Stomach (tissue), 4 donors: Measurements from ENCODE around the gene ISCA1.

Source experiments
- POLR2AphosphoS5 ChIP-seq, 3 donors: sonication (generic); formaldehyde crosslinking; IDR thresholded peaks; one replicate each; pipeline ENCODE4 v1.6.1; 2016; ENCODE audit warnings: antibody characterized with exemption in 3 of 3
- TF ChIP-seq, protein P1 (sequence below), 7 experiments: fragments of 450-650 bp in 4 of 7; fragments of 200-600 bp in 3 of 7; sonication (generic) in 3 of 7; IDR thresholded peaks; one replicate each; pipeline ENCODE4 v1.5.1; 2016 to 2019; ENCODE audit warnings: antibody characterized with exemption in 7 of 7, control low read depth in 2 of 7, mild to moderate bottlenecking in 1 of 7

DNA sequence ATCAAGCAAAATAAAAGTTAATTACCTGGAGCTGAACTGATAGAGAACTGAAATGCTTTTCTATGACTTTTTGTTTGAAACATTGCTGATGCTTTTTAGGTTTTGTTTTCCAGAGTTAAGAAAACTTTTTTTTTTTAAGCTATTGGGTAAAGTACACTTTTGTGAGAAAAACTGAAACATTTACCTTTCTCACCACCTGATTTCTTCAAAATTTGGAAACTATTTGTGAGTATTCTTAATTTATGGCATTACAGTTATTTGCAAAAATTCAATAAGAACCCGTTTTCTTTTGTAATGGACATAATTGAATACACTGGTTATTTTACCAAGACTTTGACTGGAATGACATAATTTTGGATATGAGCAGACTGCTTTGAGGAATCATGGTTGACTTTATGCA lies 29.5 kb downstream of the ISCA1 start:
- TF ChIP-seq, protein P1, sequence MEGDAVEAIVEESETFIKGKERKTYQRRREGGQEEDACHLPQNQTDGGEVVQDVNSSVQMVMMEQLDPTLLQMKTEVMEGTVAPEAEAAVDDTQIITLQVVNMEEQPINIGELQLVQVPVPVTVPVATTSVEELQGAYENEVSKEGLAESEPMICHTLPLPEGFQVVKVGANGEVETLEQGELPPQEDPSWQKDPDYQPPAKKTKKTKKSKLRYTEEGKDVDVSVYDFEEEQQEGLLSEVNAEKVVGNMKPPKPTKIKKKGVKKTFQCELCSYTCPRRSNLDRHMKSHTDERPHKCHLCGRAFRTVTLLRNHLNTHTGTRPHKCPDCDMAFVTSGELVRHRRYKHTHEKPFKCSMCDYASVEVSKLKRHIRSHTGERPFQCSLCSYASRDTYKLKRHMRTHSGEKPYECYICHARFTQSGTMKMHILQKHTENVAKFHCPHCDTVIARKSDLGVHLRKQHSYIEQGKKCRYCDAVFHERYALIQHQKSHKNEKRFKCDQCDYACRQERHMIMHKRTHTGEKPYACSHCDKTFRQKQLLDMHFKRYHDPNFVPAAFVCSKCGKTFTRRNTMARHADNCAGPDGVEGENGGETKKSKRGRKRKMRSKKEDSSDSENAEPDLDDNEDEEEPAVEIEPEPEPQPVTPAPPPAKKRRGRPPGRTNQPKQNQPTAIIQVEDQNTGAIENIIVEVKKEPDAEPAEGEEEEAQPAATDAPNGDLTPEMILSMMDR (IDR thresholded peaks at IDR 0.05) = no peak
- no peak for TF ChIP-seq POLR2AphosphoS5 (IDR thresholded peaks at IDR 0.05)
